Mesothelial cell of epicardium (in vitro differentiated cells): ENCODE measurements around the gene HSPA14. TPM values are rescaled to one million over a fixed set of nuclear protein-coding genes. Genes with fewer than 3 reads are reported as not detected.
A peak's percentile ranks its signal among the peaks of the same experiment; 100 is the strongest.

Experiments used
- DNase-seq, 2 experiments: peaks; one replicate each; pipeline ENCODE4 v3.0.0; 2021; ENCODE audit warnings: low spot score in 2 of 2; ENCODE audit not compliant: unreplicated experiment in 2 of 2
- H3K27ac Mint-ChIP-seq: 2 replicates; pipeline ENCODE4 v1.8.0; 2021; ENCODE audit warnings: mixed read lengths
- H3K27me3 Mint-ChIP-seq: 2 replicates; pipeline ENCODE4 v1.8.0; 2021; ENCODE audit warnings: low read depth, mixed read lengths
- H3K36me3 Mint-ChIP-seq: 2 replicates; pipeline ENCODE4 v1.8.0; 2021; ENCODE audit warnings: mixed read lengths
- H3K4me1 Mint-ChIP-seq: 2 replicates; pipeline ENCODE4 v1.8.0; 2021; ENCODE audit warnings: mixed read lengths
- H3K4me3 Mint-ChIP-seq: 2 replicates; pipeline ENCODE4 v1.8.0; 2021; ENCODE audit warnings: mild to moderate bottlenecking, moderate library complexity, mixed read lengths
- H3K9me3 Mint-ChIP-seq: 2 replicates; pipeline ENCODE4 v1.8.0; 2021; ENCODE audit warnings: mixed read lengths
- total RNA-seq: library from RNA; stranded (reverse); gene quantifications from 3 replicates; pipeline ENCODE4 v1.2.1, GENCODE V29; 2021
- TF ChIP-seq, protein P1 (sequence below): fragments of 200-600 bp; sonication (generic); IDR thresholded peaks from one replicate; pipeline ENCODE4 v1.5.0; 2021; ENCODE audit warnings: antibody characterized with exemption; ENCODE audit not compliant: unreplicated experiment

HSPA14 gene, protein sequence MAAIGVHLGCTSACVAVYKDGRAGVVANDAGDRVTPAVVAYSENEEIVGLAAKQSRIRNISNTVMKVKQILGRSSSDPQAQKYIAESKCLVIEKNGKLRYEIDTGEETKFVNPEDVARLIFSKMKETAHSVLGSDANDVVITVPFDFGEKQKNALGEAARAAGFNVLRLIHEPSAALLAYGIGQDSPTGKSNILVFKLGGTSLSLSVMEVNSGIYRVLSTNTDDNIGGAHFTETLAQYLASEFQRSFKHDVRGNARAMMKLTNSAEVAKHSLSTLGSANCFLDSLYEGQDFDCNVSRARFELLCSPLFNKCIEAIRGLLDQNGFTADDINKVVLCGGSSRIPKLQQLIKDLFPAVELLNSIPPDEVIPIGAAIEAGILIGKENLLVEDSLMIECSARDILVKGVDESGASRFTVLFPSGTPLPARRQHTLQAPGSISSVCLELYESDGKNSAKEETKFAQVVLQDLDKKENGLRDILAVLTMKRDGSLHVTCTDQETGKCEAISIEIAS
- total RNA-seq, result 11.2 to 12.6 TPM (median 11.2 TPM) in 3 replicates

DNA sequence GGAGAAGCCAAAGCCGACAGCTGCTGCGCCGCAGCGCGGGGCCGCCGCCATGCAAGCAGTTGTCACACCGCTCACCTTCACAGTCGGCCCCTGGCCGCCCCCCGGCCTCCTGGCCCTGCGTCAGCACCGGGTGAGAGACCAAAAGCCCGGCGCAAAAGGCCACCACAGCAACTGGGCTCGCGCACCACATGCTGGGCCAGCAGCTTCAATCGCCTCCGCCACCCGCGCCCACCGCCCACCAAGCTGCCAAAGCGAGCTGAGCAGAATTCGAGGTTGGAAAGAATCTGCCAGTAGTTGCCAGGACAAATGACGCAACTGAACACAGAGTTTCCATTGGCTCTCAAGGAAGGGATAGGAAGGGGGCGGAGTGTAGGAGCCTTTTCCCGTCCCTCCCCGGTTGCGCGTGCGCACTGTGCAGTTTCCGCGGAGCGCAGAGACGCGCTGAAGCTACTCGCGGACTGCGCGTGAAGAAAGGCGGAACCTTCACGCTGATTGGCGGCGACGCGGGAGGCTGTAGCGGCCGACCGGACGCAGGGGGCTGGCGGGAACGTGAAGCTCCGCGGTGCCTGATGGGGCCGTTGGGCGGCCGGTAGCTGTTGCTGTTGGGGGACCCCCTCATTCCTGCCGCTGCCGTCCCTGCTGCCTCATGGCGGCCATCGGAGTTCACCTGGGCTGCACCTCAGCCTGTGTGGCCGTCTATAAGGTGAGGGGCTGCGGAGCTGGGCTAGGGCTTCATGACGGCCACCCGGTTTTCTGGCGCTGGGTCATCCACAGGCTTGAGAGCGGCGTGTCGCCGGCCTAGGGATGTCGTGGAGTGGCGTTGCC is at the start of gene HSPA14, which contains the start of the genes CDNF and MSANTD7:
Gene HSPA14, plus strand, starts transcription at position 550 of the 825 bp plus-strand sequence. Its CDS starts 97 bp downstream, at position 647.
Gene CDNF, minus strand, starts transcription at position 281 of the 825 bp plus-strand sequence. Its CDS starts 91 bp downstream, at position 190.
Gene MSANTD7, plus strand, starts transcription at position 550 of the 825 bp plus-strand sequence. CDS start 3,979 bp downstream, outside the sequence.
- DNase-seq, result peak; percentile 99 to 100
- Mint-ChIP-seq H3K4me1 (peaks cover 28% of the 10 kb centered on the region), H3K36me3 (peaks cover 18% of the 10 kb centered on the region), H3K27me3 (no peaks in the 10 kb centered on the region), H3K9me3 (no peaks in the 10 kb centered on the region), H3K4me3 (peak within 1 kb of the TSS; percentile 92), H3K27ac (peak within 1 kb of the TSS; percentile 99)
- TF ChIP-seq, protein P1, sequence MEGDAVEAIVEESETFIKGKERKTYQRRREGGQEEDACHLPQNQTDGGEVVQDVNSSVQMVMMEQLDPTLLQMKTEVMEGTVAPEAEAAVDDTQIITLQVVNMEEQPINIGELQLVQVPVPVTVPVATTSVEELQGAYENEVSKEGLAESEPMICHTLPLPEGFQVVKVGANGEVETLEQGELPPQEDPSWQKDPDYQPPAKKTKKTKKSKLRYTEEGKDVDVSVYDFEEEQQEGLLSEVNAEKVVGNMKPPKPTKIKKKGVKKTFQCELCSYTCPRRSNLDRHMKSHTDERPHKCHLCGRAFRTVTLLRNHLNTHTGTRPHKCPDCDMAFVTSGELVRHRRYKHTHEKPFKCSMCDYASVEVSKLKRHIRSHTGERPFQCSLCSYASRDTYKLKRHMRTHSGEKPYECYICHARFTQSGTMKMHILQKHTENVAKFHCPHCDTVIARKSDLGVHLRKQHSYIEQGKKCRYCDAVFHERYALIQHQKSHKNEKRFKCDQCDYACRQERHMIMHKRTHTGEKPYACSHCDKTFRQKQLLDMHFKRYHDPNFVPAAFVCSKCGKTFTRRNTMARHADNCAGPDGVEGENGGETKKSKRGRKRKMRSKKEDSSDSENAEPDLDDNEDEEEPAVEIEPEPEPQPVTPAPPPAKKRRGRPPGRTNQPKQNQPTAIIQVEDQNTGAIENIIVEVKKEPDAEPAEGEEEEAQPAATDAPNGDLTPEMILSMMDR, result no peak

DNA sequence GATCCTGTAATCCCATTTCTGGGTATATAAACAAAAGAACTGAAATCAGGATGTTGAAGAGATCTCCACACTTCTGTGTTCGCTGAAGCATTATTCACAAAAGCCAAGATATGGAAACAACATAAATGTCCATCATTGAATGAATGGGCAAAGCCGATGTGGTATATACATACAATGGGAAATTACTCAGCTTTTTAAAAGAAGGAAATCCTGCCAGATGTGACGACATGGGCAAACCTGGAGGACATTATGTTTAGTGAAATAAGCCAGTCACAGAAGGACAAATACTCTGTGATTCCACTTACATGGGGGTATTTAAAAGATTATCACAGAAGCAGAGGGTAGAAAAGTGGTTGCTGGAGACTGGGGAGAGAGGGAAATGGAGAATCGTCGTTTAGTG is 39.5 kb upstream of the HSPA14 start:
- Mint-ChIP-seq H3K4me1 (no peaks in the 10 kb centered on the region), H3K27me3 (peaks cover 35% of the 10 kb centered on the region), H3K9me3 (peaks cover 6% of the 10 kb centered on the region), H3K36me3 (no peaks in the 10 kb centered on the region), H3K4me3 (no peak overlapping the region), H3K27ac (no peak overlapping the region)
- TF ChIP-seq, protein P1, result no peak
- DNase-seq, result no peak

DNA sequence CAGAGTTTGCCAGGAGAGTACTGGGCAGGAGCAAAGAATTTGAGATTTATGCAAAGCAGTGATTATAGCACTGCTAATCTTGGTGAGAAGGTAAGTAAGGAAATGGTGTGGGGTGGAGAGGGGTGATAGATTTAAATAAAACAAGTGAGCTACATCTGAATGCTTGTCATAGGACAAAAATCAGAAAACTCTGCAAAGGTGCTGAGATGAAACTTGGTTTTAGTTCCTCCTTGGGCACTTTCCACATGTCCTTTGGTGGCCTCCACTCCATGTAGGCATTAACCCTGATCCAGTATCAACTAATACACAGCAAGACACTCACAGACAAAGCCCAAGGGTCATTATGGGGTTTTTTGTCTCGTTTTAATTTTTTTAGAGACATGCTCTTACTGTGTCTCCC is 37.7 kb upstream of the HSPA14 start:
- Mint-ChIP-seq H3K4me3 (no peak overlapping the region), H3K36me3 (no peaks in the 10 kb centered on the region), H3K4me1 (no peaks in the 10 kb centered on the region), H3K27me3 (peaks cover 35% of the 10 kb centered on the region), H3K27ac (no peak overlapping the region), H3K9me3 (peaks cover 9% of the 10 kb centered on the region)
- TF ChIP-seq, protein P1, result no peak
- DNase-seq, result no peak

DNA sequence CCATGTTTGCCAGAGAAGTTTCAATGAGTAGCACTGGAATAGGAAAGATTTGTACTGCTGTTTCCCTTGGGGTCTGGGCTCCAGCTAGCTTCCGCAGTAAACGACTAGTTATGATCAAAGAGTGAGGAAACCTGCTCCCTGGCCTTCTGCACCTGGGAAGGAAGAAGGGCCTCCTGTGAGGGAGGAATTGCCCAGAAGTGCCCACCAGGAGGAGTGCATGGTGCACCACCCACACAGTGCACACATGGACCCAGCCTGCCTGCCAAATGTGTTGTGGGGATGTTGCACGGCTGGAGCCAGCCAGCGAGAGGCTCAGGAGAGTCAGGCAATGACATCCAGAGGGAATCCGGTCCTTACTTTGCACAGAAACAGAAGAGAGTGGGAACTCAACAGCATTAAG is 36.4 kb upstream of the HSPA14 start:
- DNase-seq, result no peak
- TF ChIP-seq, protein P1, result no peak
- peaks cover 9% of the 10 kb centered on the region for H3K9me3 Mint-ChIP-seq
- H3K36me3 Mint-ChIP-seq, result no peaks in the 10 kb centered on the region
- no peaks in the 10 kb centered on the region for H3K4me1 Mint-ChIP-seq
- no peak overlapping the region for H3K4me3 Mint-ChIP-seq
- no peak overlapping the region for H3K27ac Mint-ChIP-seq
- peaks cover 37% of the 10 kb centered on the region for H3K27me3 Mint-ChIP-seq

DNA sequence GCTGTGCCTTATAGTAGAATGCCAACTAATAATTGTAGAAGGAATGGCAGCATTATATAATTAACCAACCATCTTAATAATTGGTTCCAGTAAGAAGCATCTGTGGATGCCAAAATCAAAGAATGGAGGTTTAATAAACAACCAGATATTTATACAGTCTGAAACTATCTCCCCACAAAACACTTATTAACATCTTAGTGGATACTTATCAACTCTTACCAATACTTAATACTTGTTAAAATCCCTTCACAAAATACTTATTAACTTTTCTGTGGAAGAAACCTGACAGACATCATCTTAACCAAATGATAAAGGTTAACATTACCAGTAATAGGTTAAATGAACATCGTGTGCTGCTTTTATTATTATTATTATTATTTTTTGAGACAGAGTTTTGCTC is 34.3 kb upstream of the HSPA14 start:
- no peaks in the 10 kb centered on the region for H3K4me1 Mint-ChIP-seq
- H3K9me3 Mint-ChIP-seq, result peaks cover 9% of the 10 kb centered on the region
- H3K36me3 Mint-ChIP-seq, result no peaks in the 10 kb centered on the region
- no peak overlapping the region for H3K27ac Mint-ChIP-seq
- no peak overlapping the region for H3K4me3 Mint-ChIP-seq
- H3K27me3 Mint-ChIP-seq, result peaks cover 34% of the 10 kb centered on the region
- TF ChIP-seq, protein P1, result no peak
- DNase-seq, result no peak
